A172 (cell line): ENCODE data around the gene ACP4. TPM values are rescaled to one million over a fixed set of nuclear protein-coding genes. Genes with fewer than 3 reads are reported as not detected.
"Not testable (repeated sequence)": the region's sequence is repeated elsewhere in the genome, so short reads cannot be mapped to it uniquely, and the experiment has no call there.

Experiments used
- DNase-seq: peaks from one replicate; pipeline ENCODE4 v3.0.0-alpha.2; 2015; ENCODE audit warnings: low spot score
- total RNA-seq: library from RNA; depleted of rRNA; stranded (reverse); fragments of >200 nt; shearing (Covaris generic); gene quantifications from 2 replicates; pipeline ENCODE4 v1.2.3, GENCODE V29; 2014

ACP4 gene
- total RNA-seq, 1 experiment from 2014 or later, result not detected

- DNase-seq, result no peak
These were observed 14.1 kb upstream of the ACP4 start for GRCh38 chr19:50776131-50776530.

- no peak for DNase-seq
These were observed 13.0 kb upstream of the ACP4 start for GRCh38 chr19:50777261-50777660.

- DNase-seq, result no peak
These were observed 12.3 kb upstream of the ACP4 start for GRCh38 chr19:50777830-50778303.

- DNase-seq, result no peak
These were observed 11.2 kb upstream of the ACP4 start for GRCh38 chr19:50778906-50779430.

GRCh38 chr19:50779504-50780457 is 10.4 kb upstream of the ACP4 start:
- DNase-seq, result no peak

- no peak for DNase-seq
These were observed 9.3 kb upstream of the ACP4 start for GRCh38 chr19:50780753-50781435.

- not testable (repeated sequence) for DNase-seq
These were observed 6.4 kb upstream of the ACP4 start for GRCh38 chr19:50783848-50784152.

- no peak for DNase-seq
These were observed 5.5 kb upstream of the ACP4 start for GRCh38 chr19:50784710-50785109.

GRCh38 chr19:50785329-50785728 is 4.9 kb upstream of the ACP4 start:
- DNase-seq, result no peak

GRCh38 chr19:50790922-50791467 is 780 bp downstream of the ACP4 start:
- no peak for DNase-seq

GRCh38 chr19:50791594-50792271 is 1.5 kb downstream of the ACP4 start:
- no peak for DNase-seq

- DNase-seq, result no peak
These were observed 2.3 kb downstream of the ACP4 start for GRCh38 chr19:50792272-50793250.

- no peak for DNase-seq
These were observed 3.4 kb downstream of the ACP4 start for GRCh38 chr19:50793558-50794065.

- DNase-seq, result no peak
These were observed 4.1 kb downstream of the ACP4 start for GRCh38 chr19:50794074-50794875.

GRCh38 chr19:50794876-50795663 is 4.9 kb downstream of the ACP4 start:
- DNase-seq, result no peak

GRCh38 chr19:50795664-50796073 is 5.5 kb downstream of the ACP4 start:
- DNase-seq, result no peak

GRCh38 chr19:50796128-50796633 is 6.0 kb downstream of the ACP4 start:
- no peak for DNase-seq

- DNase-seq, result no peak
These were observed 6.6 kb downstream of the ACP4 start for GRCh38 chr19:50796634-50797428.
